ENCODE data around the gene PSMA7.

PSMA7 gene

DNA sequence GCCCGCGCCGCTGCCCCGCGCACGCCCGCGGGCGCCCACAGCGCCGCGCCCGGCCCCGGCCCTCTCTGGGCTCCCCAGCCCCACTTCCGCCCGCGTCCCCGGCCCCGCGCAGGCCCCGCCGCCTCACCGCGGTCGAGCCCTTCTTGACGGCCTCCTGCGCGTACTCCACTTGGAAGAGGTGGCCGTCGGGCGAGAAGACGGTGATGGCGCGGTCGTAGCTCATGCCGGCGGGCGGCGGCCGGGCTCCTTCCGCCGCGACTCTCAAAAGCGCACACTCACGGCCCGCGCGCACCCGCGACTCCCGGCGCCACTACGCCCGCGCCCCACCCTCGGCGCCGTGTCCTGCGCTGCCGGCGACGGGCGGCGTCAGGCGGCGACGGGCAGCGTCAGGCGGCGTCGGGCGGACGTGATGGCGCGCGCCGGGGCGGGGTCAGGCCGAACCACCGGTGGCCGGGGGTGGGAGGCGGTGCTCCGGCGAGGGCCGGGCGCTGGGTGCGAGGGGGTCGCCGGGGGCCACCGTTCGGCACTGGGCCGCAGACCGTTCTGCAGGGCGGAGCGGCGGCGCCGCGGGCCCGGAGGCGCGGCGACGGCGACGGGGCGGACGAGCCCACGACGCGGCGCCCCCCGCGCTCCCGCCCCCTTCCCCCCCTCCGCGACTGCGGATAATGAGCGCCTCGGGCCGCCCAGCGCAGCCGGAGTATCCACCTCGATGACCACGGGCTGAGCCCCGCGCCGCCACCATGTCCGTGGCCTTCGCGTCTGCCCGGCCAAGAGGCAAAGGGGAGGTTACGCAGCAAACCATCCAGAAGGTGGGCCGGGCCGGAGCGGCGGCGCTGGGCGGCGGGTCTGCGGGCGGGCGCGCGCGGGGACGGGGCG lies at the start of gene PSMA7, which contains the start of gene SS18L1:
PSMA7 (minus strand) TSS at position 314 of the 876 bp plus-strand sequence; CDS start at position 223, 91 bp downstream.
SS18L1 (plus strand) TSS at position 689 of the 876 bp plus-strand sequence; CDS start at position 741, 52 bp downstream.
- FAIRE-seq = no peak

DNA sequence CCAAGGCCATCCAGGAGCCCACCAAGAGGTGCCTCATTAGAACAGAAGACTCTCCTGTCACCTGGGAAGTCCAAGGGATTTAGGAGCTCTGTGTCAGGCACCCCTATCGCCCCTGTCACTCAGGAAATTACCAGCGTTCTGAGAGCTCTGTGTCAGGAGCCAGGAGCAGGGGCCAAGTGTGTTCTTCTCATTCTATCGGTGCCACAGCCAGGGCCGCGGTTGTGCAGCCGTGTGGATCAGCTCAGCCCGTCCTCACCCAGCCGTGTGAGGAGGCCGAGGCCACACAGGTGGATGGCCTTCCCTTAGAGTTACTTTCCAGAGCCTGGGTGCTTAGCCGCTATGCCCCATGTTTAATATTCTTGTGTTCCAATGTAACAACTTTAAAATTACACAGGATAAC lies 49.4 kb upstream of the PSMA7 start:
- FAIRE-seq = no peak

DNA sequence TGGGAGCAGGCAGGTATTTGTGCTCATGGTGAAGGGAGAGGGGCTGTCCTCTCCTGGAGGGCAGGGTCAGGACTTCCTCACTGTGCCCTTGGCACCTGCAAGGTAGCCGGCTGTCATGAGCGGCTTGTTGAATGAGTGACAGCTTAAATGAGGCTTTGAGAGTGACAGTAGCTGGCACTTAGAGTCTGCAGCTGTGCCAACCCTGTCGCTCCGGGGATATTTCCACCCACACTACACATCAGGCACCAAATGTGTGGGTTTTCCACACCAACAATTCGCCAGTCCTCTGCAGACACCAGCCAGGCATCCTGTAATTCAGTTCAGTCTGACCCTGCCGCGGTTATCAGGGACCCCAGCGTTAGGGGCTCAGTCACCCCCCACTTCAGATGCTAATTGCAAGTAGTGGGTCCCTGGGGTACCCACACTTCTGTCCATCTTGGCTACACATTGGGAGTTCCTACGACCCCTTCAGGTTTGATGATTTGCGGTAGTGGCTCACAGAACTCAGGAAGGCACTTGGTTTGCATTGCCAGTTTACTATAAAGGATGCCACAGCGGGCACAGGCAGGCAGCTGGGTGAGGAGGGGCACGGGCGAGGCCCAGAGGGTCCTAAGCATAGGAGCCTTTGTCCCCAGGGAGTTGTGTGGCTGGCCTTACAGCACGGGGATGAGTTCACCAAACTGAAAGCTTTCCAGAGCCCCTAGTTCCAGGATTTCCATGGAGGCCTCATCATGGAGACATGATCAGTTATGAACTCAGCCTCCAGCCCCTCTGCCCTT lies 48.8 kb upstream of the PSMA7 start:
- no peak for FAIRE-seq

DNA sequence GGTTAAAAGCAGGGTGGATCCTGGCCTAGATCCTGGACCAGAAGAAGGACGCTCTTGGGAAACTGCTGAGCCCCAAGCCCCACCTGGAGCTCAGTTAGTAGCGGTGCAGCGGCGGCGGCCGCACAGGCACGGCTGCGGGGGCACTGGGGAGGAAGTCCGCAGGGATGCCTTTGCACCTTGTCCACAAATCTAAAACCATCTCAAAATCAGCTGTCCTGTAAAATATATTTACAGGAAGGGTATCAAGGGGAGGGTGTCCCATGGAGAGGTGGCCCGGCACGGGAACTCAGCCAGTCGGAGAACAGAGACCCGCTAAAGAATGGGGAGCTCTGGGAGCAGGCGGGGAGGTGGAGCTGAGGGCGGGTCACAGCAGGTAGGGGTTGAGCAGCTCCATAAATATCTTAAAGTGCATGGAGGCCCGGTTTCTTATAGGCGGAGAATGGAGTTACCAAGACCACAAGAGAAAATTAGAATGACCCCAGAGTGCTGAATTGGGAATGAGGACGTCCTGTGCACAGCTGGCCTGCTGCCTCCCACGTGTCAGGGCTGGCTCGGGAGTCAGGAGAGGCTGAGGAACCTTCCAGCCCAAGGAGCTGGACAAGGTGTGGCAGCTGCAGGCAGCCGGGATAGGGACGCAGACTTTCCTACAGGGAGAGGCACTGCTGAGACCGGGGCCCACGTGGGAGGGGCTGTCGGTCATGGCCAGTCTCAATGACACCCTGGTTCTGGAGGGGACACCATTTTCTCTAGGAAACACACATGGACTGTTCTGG lies 47.6 kb upstream of the PSMA7 start:
- no peak for FAIRE-seq

DNA sequence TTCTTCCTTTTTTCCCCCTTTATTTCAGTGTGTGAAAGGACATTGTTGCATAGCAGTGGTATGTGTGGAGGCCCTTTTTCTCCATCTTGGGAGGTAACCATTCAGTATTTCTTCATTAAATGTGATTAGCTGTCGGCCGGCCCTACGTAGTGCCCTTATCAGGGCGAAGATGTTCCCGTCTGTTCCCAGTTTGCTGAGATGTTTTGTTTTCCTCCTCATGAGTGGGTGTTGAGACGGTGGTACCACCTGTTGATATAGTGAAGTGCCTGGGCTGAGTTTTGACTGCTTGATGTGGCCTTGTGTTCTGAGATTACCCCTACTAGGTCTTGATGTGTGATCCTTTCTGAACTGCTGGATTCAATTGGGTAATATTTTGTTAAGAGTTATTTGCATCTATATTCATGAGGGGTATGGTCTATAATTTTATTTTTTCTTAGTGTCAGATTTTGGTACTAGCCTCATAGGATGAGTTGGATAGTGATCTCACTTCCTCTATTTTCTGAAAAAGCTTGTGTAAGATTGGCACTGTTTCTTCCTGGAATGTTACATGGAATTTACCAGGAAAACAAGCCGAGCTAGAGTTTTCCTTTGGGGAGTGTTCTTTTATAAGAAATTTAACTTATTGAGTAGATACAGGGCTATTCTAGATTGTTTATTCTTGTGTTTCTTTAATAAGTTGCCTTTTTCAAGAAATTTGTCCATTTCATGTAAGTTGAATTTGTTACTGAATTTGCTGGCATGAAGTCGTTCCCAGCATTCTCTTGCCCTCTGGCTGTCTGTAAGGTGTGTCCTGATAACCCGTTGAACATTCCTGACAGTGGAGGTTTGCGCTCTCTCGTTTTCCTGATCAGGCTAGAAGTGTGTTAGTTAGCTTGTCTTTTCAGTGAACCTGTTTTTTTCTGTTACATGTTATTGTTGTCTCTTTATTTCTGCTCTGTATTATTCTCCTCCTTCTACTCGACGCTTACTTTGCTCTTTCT lies 44.0 kb upstream of the PSMA7 start:
- FAIRE-seq = no peak

DNA sequence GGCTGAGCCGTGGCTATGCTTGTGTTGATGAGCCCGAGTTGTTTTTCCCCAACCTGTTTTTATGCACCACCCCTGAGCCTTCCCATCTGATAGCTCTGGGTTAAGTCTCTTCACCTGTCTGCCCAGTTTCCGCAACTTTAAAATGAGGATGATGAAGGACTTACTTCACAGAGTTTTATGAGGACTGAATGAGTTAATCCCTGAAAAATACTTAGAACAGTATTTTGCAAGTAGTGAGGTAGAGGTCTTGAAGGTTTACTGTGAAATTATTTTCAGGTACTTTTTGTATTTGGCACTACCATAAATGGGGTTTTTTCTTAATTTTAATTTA lies 42.9 kb upstream of the PSMA7 start:
- FAIRE-seq = no peak

DNA sequence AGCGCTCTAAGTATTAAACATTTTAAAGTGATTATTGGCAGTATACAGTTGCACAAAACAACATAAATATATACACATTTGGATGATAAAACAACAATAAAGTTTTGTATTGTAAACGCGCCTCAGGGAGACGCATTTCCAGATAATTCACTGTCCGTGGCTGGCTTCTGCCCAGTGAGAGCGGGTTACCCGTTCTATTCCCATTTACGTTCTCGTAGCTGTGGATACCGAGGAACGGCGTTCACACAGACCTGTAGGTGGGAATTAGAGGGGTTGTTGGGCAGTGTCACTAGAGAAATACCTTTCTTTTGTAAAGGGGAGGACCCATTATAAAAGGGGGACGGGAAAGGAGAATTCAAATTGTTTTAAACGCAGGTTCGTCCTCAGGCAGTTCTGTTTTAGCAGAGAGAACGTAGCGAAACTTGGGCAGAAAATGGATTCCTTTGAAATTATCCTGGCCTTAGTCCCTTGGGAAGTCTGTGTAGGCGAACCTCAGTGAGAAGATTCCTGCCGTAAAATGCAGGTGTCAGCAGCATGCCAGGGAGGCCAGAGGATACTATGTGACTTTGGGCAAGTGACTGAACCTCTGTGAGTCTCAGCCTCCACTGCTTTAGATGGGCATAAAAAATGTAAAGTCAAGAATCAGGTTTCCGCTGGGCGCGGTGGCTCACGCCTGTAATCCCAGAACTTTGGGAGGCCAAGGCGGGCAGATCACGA lies 40.4 kb upstream of the PSMA7 start:
- FAIRE-seq = no peak

DNA sequence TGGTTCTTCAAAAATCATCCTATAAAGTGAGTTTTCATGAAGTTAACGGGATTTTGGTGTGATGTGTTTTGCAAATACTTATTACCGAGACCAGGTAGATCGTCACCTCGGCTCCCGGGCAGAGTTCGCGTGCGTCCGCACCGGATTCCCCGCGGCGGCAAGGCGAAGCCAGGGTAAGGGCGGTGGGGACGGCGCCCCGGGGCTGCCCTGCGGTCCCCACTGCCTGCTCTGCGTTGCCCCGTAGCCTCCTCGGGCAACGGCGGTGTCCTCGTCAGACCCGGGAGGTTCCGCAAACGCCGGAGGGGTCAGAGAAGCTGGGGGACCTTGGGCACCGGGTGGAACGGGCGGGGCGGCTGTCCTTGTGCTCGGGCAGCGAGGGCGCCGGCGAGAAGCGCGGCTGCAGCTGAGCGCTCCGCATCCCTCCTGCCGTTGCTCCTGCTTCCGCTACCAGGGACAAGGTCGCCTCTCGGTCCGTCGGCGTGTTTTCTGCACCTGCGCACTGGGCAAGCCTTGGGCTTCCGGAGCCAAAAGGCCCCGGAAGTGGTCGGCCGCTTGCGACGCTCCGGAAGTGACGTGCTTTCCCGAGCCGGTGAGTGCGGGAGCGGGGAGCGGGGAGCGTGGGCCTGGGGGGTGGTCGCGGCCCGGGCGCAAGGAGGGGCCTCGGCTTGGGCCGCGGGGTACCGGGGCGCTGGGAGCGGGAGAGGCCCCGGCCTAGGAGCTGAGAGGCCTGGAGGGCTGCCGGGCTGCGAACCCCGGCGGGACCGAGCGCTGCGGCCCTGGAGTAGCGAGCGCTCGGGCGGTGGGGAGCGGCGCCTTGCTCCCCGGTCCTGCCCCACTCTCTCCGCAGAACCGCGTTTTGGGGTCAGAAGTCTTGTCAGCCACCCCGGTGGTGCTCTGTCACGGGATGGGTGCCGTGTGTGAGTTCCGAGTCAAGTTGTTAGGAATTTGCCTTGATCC lies 39.6 kb upstream of the PSMA7 start, which contains the start of gene MTG2:
MTG2 (plus strand) TSS at position 560 of the 957 bp plus-strand sequence. CDS start 10,393 bp downstream, outside the sequence.
- no peak for FAIRE-seq

DNA sequence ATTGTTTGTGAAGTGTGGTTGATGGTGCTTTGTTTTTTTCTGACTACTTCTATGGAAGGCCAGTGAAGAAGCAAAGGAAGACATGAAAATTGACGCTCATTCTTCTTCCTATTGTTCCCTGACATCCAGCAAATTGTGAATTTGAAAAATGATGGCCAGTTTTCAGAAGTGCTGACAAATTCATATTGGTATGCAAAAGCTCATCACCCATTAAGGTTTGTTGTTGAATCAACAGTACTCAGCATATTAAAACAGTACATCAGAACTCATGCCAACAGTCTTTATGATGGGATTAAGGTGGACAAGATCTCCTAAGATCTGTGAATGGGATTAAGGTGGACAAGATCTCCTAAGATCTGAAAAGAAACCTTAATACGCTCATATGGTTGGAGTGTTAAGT lies 38.6 kb upstream of the PSMA7 start:
- no peak for FAIRE-seq

DNA sequence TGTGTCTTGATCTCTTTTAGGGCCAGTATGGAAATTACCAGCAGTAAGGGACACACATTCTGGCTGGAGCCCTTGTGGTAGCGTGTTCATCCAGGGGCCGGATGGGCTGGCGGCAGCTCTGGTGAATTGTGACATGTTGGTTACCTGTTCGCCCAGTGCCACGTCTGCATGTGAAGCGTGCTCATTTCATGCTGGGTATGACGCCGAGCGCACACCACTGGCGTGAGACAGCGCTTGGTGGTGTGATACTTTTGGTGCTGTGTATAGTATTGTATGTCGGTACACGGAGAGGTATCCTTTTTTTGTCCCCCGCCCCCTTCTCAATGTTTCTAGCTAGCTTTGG lies 35.9 kb upstream of the PSMA7 start:
- no peak for FAIRE-seq

DNA sequence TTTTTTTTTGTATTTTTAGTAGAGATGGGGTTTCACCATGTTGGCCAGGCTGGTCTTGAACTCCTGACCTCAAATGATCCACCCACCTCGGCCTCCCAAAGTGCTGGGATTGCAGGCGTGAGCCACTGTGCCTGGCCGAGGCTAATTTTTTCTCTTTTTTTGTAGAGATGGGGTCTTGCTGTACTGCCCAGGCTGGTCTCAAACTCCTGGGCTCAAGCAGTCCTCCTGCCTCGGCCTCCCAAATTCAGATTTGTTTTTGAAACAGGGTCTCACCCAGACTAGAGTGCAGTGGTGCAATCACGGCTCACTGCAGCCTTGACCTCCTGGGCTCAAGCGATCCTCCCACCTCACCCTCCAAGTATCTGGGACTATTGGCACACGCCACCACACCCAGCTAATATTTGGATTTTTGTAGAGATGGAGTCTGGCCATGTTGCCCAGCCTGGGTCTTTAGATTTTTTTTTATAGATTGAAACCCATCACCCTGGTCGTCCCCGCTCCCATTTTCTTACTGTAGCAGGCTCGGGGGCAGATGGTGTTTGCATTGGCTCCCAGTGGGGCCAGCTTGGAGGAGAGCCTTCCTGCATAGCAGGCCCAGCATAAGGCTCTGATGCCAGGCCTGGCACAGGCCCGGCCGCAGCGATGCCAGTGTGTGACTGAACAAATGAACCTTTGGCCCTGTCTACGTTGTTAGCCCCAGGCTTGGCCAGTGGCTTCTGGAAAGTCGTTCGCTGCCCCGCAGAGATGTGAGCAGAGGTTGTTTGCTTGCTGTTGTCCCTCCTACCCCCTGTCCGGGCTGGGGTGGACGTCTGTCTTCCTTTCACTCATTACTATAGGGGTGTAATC lies 35.3 kb upstream of the PSMA7 start:
- FAIRE-seq = no peak

DNA sequence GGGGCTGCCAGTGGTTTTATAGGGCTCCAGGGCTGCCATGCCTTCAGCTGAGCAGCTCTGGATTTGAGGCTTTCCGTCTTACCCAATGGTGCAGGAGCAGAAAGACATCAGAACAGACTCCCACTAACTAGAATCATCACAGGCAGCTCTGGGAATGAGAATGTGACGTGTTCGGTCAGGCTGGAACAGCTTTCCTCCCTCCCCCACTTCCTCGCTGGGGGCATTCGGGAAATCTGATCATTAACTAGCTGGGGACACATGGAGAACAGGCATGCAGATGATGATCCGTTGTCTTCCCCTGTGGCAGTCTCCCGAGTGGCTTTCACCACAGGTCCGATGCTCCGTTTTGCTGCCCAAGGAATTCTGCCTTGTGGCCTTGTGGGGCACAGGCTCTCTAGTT lies 34.1 kb upstream of the PSMA7 start:
- FAIRE-seq = no peak

DNA sequence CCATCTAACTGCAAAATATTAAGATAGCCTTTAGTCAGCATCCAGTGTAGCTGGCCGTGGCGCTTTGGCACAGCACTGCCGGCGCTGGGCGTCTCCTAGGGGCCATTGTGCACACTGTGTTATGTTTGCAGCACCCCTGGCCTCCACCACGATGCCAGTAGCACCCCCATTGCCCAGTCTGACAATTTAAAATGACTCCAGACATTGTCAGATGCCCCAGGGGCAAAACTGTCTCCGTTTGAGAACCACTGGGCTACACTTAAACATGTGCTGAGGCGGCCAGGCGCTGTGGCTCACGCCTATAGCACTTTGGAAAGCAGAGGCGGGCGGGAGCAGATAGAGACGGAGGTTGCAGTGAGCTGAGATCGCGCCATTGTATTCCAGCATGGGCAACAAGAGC lies 33.7 kb upstream of the PSMA7 start:
- FAIRE-seq = no peak

DNA sequence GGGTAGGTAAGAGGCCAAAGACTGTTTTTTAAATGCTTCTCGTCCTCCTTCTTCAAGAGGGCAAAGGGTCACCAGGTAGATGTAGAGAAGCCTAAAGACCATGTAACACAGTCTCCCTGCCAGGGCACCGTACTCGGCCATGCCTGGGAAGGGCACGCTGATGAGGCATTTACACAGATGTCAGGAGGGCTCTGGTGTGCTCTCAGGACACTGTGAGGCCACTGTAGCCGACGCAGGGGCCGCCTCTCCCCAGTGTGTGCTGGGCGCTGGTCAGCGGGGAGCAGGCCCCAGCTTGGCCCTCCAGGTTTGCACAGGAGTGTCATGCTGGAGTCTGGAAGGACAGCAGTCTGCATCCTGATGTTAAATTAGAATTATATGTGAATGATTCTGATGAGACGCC lies 32.5 kb upstream of the PSMA7 start:
- no peak for FAIRE-seq

DNA sequence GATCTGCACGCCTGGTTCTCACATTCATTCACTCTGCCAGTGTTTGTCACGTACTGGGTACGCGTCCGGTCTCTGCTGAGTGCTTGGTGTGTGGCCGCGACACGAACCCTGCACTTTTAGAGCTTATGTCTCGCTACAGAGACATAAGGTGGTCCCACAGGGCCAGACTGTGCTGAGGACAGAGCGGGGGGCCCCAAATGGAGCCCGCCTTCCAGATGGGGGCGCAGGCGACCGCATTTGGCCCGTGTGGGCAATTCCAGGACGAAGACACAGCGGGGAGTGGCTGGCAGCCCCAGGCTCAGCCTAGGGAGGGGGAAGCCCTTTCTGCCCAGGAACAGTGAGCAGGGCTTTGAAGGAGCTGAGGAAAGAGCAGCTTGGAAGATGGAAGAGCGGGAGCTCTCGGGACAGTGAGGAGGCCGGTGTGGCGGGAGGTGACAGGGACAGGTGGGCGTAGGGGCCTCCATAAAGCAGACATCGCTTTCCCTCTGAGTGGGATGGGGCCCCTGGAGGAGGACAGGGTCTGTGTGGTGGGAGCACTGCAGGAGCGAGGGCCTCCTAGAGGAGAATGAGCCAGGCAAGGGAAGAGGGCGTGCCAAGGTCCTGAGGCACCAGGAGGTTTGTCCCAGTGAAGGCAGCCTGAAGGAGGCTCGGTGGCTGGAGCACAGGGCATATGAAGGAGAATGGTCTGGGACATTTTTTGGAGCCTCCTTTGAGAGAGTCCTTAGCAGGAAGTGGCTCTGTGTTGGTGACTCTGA lies 31.9 kb upstream of the PSMA7 start:
- no peak for FAIRE-seq

DNA sequence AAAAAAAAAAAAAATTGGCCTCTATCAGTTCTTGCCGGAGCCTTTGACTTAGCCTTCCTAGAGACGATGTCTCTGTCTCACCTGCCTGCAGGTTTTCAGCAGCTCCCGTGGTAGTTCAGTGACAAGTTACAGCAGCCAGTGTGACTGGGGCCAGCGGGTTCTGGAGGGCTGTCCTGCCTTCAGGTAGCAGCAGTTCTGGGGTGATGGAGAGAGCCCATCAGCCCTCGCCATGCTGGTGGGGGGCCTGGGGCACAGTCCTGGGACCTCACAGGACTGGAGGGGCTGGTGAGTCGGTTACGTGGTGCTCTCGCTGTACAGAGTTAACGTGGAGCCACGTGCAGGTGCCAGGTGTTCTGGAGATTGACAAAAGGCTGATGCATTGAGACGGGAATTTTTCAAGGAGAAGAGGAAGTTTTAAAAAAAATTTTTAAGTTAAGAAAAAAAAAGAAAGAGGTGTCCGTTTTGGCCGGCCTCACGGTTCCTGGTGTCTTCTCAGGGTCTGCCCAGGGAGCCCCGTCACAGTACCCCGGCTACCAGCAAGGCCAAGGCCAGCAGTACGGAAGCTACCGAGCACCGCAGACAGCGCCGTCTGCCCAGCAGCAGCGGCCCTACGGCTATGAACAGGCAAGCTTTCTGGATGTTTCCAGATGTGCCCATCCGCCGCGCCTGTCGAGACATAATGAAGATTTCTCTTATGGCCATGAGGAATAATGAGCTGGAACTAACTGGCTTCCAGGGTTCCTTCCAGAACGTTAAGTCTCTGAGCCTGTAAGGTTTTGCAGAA lies 31.0 kb upstream of the PSMA7 start:
- no peak for FAIRE-seq

DNA sequence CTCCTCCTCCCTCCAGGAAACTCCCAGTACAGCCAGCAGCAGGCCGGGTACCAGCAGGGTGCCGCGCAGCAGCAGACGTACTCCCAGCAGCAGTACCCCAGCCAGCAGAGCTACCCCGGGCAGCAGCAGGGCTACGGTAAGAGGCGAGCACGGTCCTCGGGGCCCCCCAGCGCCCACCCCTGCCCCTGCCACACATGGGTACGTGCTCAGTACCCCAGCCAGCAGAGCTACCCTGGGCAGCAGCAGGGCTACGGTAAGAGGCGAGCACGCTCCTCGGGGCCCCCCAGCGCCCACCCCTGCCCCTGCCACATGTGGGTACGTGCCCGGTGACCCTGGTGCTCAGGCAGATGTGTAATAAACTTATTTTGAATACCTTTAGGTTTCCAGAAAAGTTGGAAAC lies 29.5 kb upstream of the PSMA7 start:
- FAIRE-seq = no peak

DNA sequence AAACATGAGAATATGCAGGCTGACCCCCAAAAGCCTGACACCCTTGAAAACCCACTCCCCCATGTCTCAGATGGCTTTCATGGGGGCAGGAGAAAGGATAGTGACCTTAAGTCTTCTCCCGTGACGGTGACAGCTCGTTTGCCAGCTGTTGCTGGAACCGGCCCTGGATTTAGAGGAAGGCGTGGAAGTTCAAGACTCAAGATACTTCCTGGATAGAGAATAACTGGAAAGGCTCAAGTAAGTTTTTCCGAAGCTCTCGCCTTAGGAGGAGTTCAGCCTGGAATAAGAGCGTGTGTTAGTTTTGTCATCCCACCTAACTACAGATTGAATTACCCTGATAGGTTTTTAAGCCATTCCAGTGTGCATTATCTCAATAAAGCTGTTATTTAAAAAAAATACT lies 28.1 kb upstream of the PSMA7 start:
- FAIRE-seq = no peak
